H1 (cell line): ENCODE measurements around the gene SBF1. TPM values are rescaled to one million over a fixed set of nuclear protein-coding genes. Genes with fewer than 3 reads are reported as not detected.

Source experiments
- CTCF ChIA-PET: fragments of 300-600 bp; sonication (Branson Sonifier 250); formaldehyde crosslinking; loops from one replicate; lab custom pipeline; 2021; ENCODE audit not compliant: partially characterized antibody; lab: Charles Lee
- POLR2A ChIA-PET: fragments of 300-600 bp; sonication (Branson Sonifier 250); formaldehyde crosslinking; loops from one replicate; lab custom pipeline; 2021; ENCODE audit warnings: inconsistent platforms; ENCODE audit not compliant: partially characterized antibody; lab: Charles Lee
- DNase-seq, 2 experiments: peaks; one replicate each; pipeline versions ENCODE4 v3.0.0 to v3.0.0-alpha.2; 2010 to 2022; ENCODE audit warnings: low spot score in 2 of 2, low read depth in 1 of 2, mixed read lengths in 1 of 2
- FAIRE-seq: peaks from 2 replicates; lab custom pipeline; 2011; peaks lifted over from hg19 to GRCh38; lab: Jason Lieb, UNC
- H2AFZ ChIP-seq: 2 replicates; pipeline ENCODE4 v1.8.1; 2012; ENCODE audit warnings: low read length, inconsistent platforms
- H2AK5ac ChIP-seq: 2 replicates; pipeline ENCODE4 v1.6.1; 2013; ENCODE audit warnings: low read depth, low read length
- H2BK120ac ChIP-seq: replicated peaks from 2 replicates; pipeline ENCODE3; 2013; ENCODE audit warnings: low read depth, low read length, inconsistent platforms
- H2BK12ac ChIP-seq: 2 replicates; pipeline ENCODE4 v1.6.1; 2013; ENCODE audit warnings: low read depth, low read length
- H2BK15ac ChIP-seq: 2 replicates; pipeline ENCODE4 v1.6.1; 2013; ENCODE audit warnings: low read length
- H2BK20ac ChIP-seq: 2 replicates; pipeline ENCODE4 v1.6.1; 2013; ENCODE audit warnings: low read length
- H2BK5ac ChIP-seq: 2 replicates; pipeline ENCODE4 v1.6.1; 2013; ENCODE audit warnings: low read depth, low read length
- H3K14ac ChIP-seq: 2 replicates; pipeline ENCODE4 v1.6.1; 2013; ENCODE audit warnings: inconsistent platforms; ENCODE audit not compliant: insufficient read length
- H3K18ac ChIP-seq: 2 replicates; pipeline ENCODE4 v1.6.1; 2013; ENCODE audit warnings: low read length; ENCODE audit errors: extremely low read depth
- H3K23ac ChIP-seq: 2 replicates; pipeline ENCODE4 v1.6.1; 2013; ENCODE audit warnings: inconsistent platforms; ENCODE audit not compliant: insufficient read length
- H3K23me2 ChIP-seq: 2 replicates; pipeline ENCODE4 v1.6.1; 2013; ENCODE audit warnings: low read depth, low read length
- H3K27ac ChIP-seq: 2 replicates; pipeline ENCODE4 v1.6.1; 2011; ENCODE audit warnings: low read depth, low read length, inconsistent platforms
- H3K27me3 ChIP-seq, 4 experiments: replicated peaks in 1 of 4; 1 replicate in 1 of 4; 2 replicates in 3 of 4; pipeline versions ENCODE4 v1.6.1 to v1.8.1; 2011 to 2013; ENCODE audit warnings: low read length in 3 of 4, mild to moderate bottlenecking in 3 of 4, inconsistent platforms in 2 of 4, mixed read lengths in 2 of 4, moderate library complexity in 1 of 4; ENCODE audit not compliant: control insufficient read depth in 3 of 4, insufficient read depth in 3 of 4; ENCODE audit errors: extremely low read depth in 1 of 4
- H3K36me3 ChIP-seq, 4 experiments: 2 replicates each; pipeline versions ENCODE4 v1.6.1 to v1.8.1; 2011 to 2013; ENCODE audit warnings: mild to moderate bottlenecking in 4 of 4, low read length in 3 of 4, moderate library complexity in 2 of 4, control low read depth in 1 of 4, inconsistent platforms in 1 of 4; ENCODE audit not compliant: insufficient read depth in 4 of 4, control insufficient read depth in 2 of 4
- H3K4ac ChIP-seq: replicated peaks from 2 replicates; pipeline ENCODE3; 2013; ENCODE audit warnings: low read length, low read depth, mixed read lengths, inconsistent platforms; ENCODE audit not compliant: insufficient read length
- H3K4me1 ChIP-seq, 4 experiments: replicated peaks in 1 of 4; 1 replicate in 1 of 4; 2 replicates in 3 of 4; pipeline versions ENCODE4 v1.6.1 to v1.8.1; 2011 to 2013; ENCODE audit warnings: low read length in 3 of 4, inconsistent platforms in 2 of 4, mixed read lengths in 1 of 4; ENCODE audit not compliant: insufficient read depth in 4 of 4, control insufficient read depth in 3 of 4
- H3K4me2 ChIP-seq, 2 experiments: 2 replicates each; pipeline versions ENCODE4 v1.6.1 to v1.8.1; 2011 to 2013; ENCODE audit warnings: low read depth in 2 of 2, low read length in 2 of 2, control low read depth in 1 of 2, inconsistent platforms in 1 of 2, mild to moderate bottlenecking in 1 of 2; ENCODE audit not compliant: insufficient read depth in 1 of 2
- H3K4me3 ChIP-seq, 4 experiments: fragments of 200-600, 300-600 bp in 1 of 4; sonication (generic), shearing (Covaris generic), sonication (Bioruptor Twin) in 1 of 4; 2 replicates each; pipeline versions ENCODE4 v1.5.1 to v1.8.1; 2011 to 2016; ENCODE audit warnings: low read length in 4 of 4, low read depth in 3 of 4, control low read depth in 2 of 4, inconsistent platforms in 2 of 4, mild to moderate bottlenecking in 2 of 4, mixed read lengths in 1 of 4, moderate library complexity in 1 of 4; ENCODE audit not compliant: insufficient read depth in 2 of 4; ENCODE audit errors: extremely low read depth in 1 of 4
- H3K56ac ChIP-seq: replicated peaks from 2 replicates; pipeline ENCODE3; 2013; ENCODE audit warnings: low read depth, mild to moderate bottlenecking, mixed read lengths, low read length, inconsistent platforms; ENCODE audit not compliant: insufficient read length
- H3K79me1 ChIP-seq: 2 replicates; pipeline ENCODE4 v1.6.1; 2013; ENCODE audit warnings: low read depth, low read length, control low read depth
- H3K79me2 ChIP-seq, 2 experiments: 2 replicates each; pipeline versions ENCODE4 v1.6.1 to v1.8.1; 2012 to 2013; ENCODE audit warnings: low read length in 2 of 2, mild to moderate bottlenecking in 2 of 2, inconsistent platforms in 1 of 2; ENCODE audit not compliant: insufficient read depth in 2 of 2, control insufficient read depth in 1 of 2
- H3K9ac ChIP-seq, 4 experiments: replicated peaks in 1 of 4; 1 replicate in 1 of 4; 2 replicates in 3 of 4; pipeline versions ENCODE4 v1.6.1 to v1.8.1; 2011 to 2013; ENCODE audit warnings: low read depth in 3 of 4, low read length in 3 of 4, control low read depth in 2 of 4, mild to moderate bottlenecking in 2 of 4, moderate library complexity in 2 of 4, inconsistent platforms in 1 of 4; ENCODE audit errors: extremely low read depth in 1 of 4
- H3K9me3 ChIP-seq, 2 experiments: 2 replicates each; pipeline versions ENCODE4 v1.6.1 to v1.8.1; 2012 to 2013; ENCODE audit warnings: mild to moderate bottlenecking in 2 of 2, moderate library complexity in 2 of 2, control low read depth in 1 of 2, inconsistent platforms in 1 of 2, low read depth in 1 of 2, low read length in 1 of 2, mixed read lengths in 1 of 2; ENCODE audit not compliant: insufficient read depth in 2 of 2
- H4K20me1 ChIP-seq, 2 experiments: replicated peaks in 1 of 2; 2 replicates each; pipeline versions ENCODE3 to v1.8.1; 2011 to 2013; ENCODE audit warnings: inconsistent platforms in 2 of 2, low read length in 2 of 2, mild to moderate bottlenecking in 1 of 2; ENCODE audit not compliant: insufficient read depth in 2 of 2, control insufficient read depth in 1 of 2
- H4K5ac ChIP-seq: 2 replicates; pipeline ENCODE4 v1.6.1; 2013; ENCODE audit warnings: low read length, low read depth, mixed read lengths, inconsistent platforms; ENCODE audit not compliant: insufficient read length
- H4K8ac ChIP-seq: 2 replicates; pipeline ENCODE4 v1.8.0; 2013; ENCODE audit warnings: mild to moderate bottlenecking, moderate library complexity, low read length, inconsistent platforms; ENCODE audit not compliant: insufficient read depth; ENCODE audit errors: extremely low read depth
- H4K91ac ChIP-seq: replicated peaks from 2 replicates; pipeline ENCODE3; 2013; ENCODE audit warnings: low read length, mixed read lengths, inconsistent platforms; ENCODE audit not compliant: insufficient read length
- CTBP2 ChIP-seq: IDR thresholded peaks from 2 replicates; pipeline ENCODE4 v1.7.0; 2011; ENCODE audit warnings: borderline replicate concordance, mild to moderate bottlenecking, moderate library complexity, mixed read lengths, low read length; ENCODE audit not compliant: insufficient read depth, insufficient read length
- KDM5A ChIP-seq: fragments of 200-600 bp; IDR thresholded peaks from 2 replicates; pipeline ENCODE4 v1.7.1; 2012; ENCODE audit warnings: mild to moderate bottlenecking, low read length, inconsistent platforms, mixed read lengths
- NRF1 ChIP-seq: IDR thresholded peaks from 2 replicates; pipeline ENCODE4 v1.6.1; 2011; ENCODE audit warnings: mild to moderate bottlenecking, low read depth, low read length, improper control_type of control experiment
- RXRA ChIP-seq: IDR thresholded peaks from 2 replicates; pipeline ENCODE4 v1.6.1; 2011; ENCODE audit warnings: low read depth, mild to moderate bottlenecking, low read length, moderate library complexity; ENCODE audit not compliant: insufficient read depth
- SAP30 ChIP-seq: fragments of 300-600 bp; sonication (generic); IDR thresholded peaks from 2 replicates; pipeline ENCODE4 v1.7.1; 2012; ENCODE audit warnings: low read length, moderate library complexity, mild to moderate bottlenecking, inconsistent platforms; ENCODE audit not compliant: insufficient read depth, insufficient replicate concordance
- TAF7 ChIP-seq: optimal IDR thresholded peaks from 2 replicates; pipeline ENCODE3; 2011; ENCODE audit warnings: low read depth, mild to moderate bottlenecking, inconsistent platforms, low read length, moderate library complexity, borderline replicate concordance
- YY1 ChIP-seq: IDR thresholded peaks from 2 replicates; pipeline ENCODE4 v1.6.1; 2011; ENCODE audit warnings: low read depth, mild to moderate bottlenecking, low read length
- ZNF274 ChIP-seq: IDR thresholded peaks from 2 replicates; pipeline ENCODE4 v1.7.0; 2012; ENCODE audit warnings: low read length, borderline replicate concordance; ENCODE audit errors: extremely low read depth
- WGBS, 2 experiments: shearing (Covaris generic) in 1 of 2; methylation state at CpG; one replicate each; pipeline versions ENCODE4 v1.1.6 to v1.1.7; 2013 to 2015; ENCODE audit warnings: low lambda C conversion rate in 2 of 2, mixed read lengths in 2 of 2, inconsistent platforms in 1 of 2, low coverage in 1 of 2, missing lambda C conversion rate in 1 of 2; ENCODE audit not compliant: insufficient replicate concordance in 2 of 2, insufficient coverage in 1 of 2, insufficient read length in 1 of 2; ENCODE audit errors: extremely low coverage in 1 of 2, missing lambda C conversion rate in 1 of 2; 5-methylcytosine and 5-hydroxymethylcytosine counted together
- polyA plus RNA-seq, 7 experiments: library from polyadenylated mRNA; depleted of rRNA in 3 of 7; stranded (reverse) in 5 of 7; unstranded in 2 of 7; fragments of >200 nt in 5 of 7; fragments of 200-250 nt in 2 of 7; gene quantifications; 1 replicate in 5 of 7; 2 replicates in 1 of 7; 4 replicates in 1 of 7; pipeline versions ENCODE4 v1.2.1 to v1.2.3, GENCODE V29; 2011 to 2013; ENCODE audit warnings: missing spikeins in 2 of 7, mixed read lengths in 2 of 7
- total RNA-seq: library from RNA; stranded (reverse); fragmentation: NEBNext Ultra II Directional; extraction: Animal tissue kit (Norgen Biotek cat#: 25700); gene quantifications from 2 replicates; pipeline ENCODE4 v1.2.1, GENCODE V29; 2021
- TF ChIP-seq, protein P1 (sequence below), 3 experiments: IDR thresholded peaks; 1 replicate in 2 of 3; 2 replicates in 1 of 3; pipeline versions ENCODE4 v1.5.1 to v1.6.1; 2011; ENCODE audit warnings: low read length in 3 of 3, mild to moderate bottlenecking in 3 of 3, inconsistent platforms in 2 of 3, low read depth in 1 of 3, moderate library complexity in 1 of 3; ENCODE audit not compliant: insufficient read depth in 1 of 3; ENCODE audit errors: control extremely low read depth in 1 of 3

Gene SBF1
- total and polyA plus RNA-seq, 2 of the 8 experiments (the other 6 are each of a cell fraction or from before 2014, with no cell fraction given) = 29.1 to 71.5 TPM

DNA sequence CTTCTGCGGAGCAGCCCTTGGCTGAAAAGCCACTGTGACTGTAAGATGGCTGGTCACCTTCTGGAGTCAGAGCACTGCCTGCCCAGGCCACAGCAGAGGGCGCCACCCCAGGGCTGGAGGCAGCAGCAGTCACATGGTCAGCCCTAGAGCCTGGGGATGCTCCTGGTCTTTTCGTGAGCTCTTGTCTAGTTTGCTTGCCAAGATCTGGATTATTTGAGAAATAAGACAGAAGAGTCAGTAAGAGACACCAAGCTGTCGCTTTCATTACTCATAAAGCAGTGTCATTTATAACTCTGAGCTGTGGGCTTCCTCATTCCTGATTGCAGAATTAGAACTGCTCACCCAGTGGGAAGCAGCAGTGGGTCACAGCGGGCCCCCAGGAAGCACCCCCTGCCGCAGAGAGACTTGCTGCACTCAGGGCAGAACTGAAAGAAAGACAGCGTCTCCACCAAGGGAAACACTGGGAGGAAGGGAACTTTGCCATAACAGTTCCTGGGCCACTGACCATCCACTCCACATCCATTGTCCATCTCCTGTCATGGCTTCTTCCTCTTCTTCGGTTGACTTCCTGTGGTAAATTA is 75.0 kb downstream of the SBF1 start:
- Histone ChIP-seq H3K4ac (no peak overlapping the region), H3K4me3 (no peak overlapping the region), H2BK15ac (no peak overlapping the region), H3K4me2 (no peak overlapping the region), H4K5ac (no peak overlapping the region), H3K23ac (no peak overlapping the region), H3K79me2 (no peaks in the 10 kb centered on the region), H3K27me3 (no peaks in the 10 kb centered on the region), H2BK20ac (no peak overlapping the region), H2BK12ac (no peak overlapping the region), H4K8ac (no peak overlapping the region), H2AFZ (no peak overlapping the region), H3K9me3 (no peaks in the 10 kb centered on the region), H3K18ac (no peak overlapping the region), H3K4me1 (peaks cover 0 to 13% (median 3%) of the 10 kb centered on the region in 4 experiments; a peak in 5 of 7 replicates), H3K36me3 (peaks cover 0 to 3% (median 1%) of the 10 kb centered on the region in 4 experiments; a peak in 4 of 8 replicates), H2BK5ac (no peak overlapping the region), H4K91ac (no peak overlapping the region), H3K79me1 (peaks cover 2% of the 10 kb centered on the region; the same call in 1 of the 2 replicates), H3K27ac (no peak overlapping the region), H3K14ac (no peak overlapping the region), H3K23me2 (no peaks in the 10 kb centered on the region), H3K56ac (no peak overlapping the region), H2BK120ac (no peak overlapping the region), H2AK5ac (no peak overlapping the region), H4K20me1 (peaks cover 0 to 5% of the 10 kb centered on the region in 2 experiments), H3K9ac (no peak overlapping the region; a peak in 1 of 7 replicates)
- 75% methylated on average over 8 of the region's 8 CpGs; no CpG with 5 or more reads in 1 of the 2 experiments for WGBS, 2 experiments
- ChIA-PET CTCF (interaction anchor here (0.7 to 2.3 kb wide), 20 partner anchors 8 to 292 kb away, joined by 3 to 10 read pairs (median 4); partner anchors contain the start of gene HDAC10), POLR2A (interaction anchor here (1.0 kb wide), 1 partner anchor 31 kb away, joined by 3 read pairs; no protein-coding TSS in a partner anchor)
- DNase-seq = peak; percentile 21 to 72
- FAIRE-seq = no peak
- no peak for TF ChIP-seq ZNF274
- TF ChIP-seq YY1 = peak; percentile 82
- TF ChIP-seq KDM5A = no peak
- TF ChIP-seq NRF1 = no peak
- TF ChIP-seq CTBP2 = no peak
- TF ChIP-seq, protein P1, sequence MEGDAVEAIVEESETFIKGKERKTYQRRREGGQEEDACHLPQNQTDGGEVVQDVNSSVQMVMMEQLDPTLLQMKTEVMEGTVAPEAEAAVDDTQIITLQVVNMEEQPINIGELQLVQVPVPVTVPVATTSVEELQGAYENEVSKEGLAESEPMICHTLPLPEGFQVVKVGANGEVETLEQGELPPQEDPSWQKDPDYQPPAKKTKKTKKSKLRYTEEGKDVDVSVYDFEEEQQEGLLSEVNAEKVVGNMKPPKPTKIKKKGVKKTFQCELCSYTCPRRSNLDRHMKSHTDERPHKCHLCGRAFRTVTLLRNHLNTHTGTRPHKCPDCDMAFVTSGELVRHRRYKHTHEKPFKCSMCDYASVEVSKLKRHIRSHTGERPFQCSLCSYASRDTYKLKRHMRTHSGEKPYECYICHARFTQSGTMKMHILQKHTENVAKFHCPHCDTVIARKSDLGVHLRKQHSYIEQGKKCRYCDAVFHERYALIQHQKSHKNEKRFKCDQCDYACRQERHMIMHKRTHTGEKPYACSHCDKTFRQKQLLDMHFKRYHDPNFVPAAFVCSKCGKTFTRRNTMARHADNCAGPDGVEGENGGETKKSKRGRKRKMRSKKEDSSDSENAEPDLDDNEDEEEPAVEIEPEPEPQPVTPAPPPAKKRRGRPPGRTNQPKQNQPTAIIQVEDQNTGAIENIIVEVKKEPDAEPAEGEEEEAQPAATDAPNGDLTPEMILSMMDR (IDR thresholded peaks at IDR 0.05; ENCODE audit: control extremely low read depth in 1 of 3, insufficient read depth in 1 of 3, low read depth in 1 of 3, low read length in 3 of 3) = peak; percentile 76 to 97 (median 93)
- no peak for TF ChIP-seq SAP30
- TF ChIP-seq TAF7 = no peak
- no peak for TF ChIP-seq RXRA
